T47D (cell line): ENCODE data around the gene CTF1.

ENCODE experiments used
- DNase-seq, 2 experiments: peaks; one replicate each; pipeline versions ENCODE4 v3.0.0 to v3.0.0-alpha.2; 2011 to 2012; ENCODE audit warnings: low read depth in 1 of 2, low spot score in 1 of 2
- JUND ChIP-seq: IDR thresholded peaks from 2 replicates; pipeline ENCODE4 v1.6.1; 2012; ENCODE audit warnings: low read depth
- in situ Hi-C: cut with HindIII; loops from 2 replicates; pipeline ENCODE4 v1.10.0; 2016; ENCODE audit warnings: low sequenced_read_pairs, low pct_unique_long_range_greater_than_20kb

The CTF1 gene

GRCh38 chr16:30949650-30950515 lies 53.5 kb downstream of the CTF1 start:
- no peak for TF ChIP-seq JUND
- in situ Hi-C loops: no loop called here
- peak in 1 of 2 experiments; percentile 79 for DNase-seq

GRCh38 chr16:30950516-30951065 lies 54.2 kb downstream of the CTF1 start:
- in situ Hi-C loops: no loop called here
- DNase-seq: no peak
- no peak for TF ChIP-seq JUND

GRCh38 chr16:30951193-30951592 lies 54.8 kb downstream of the CTF1 start:
- DNase-seq: no peak
- no peak for TF ChIP-seq JUND
- in situ Hi-C loops: no loop called here

GRCh38 chr16:30951750-30952149 lies 55.3 kb downstream of the CTF1 start:
- peak in 1 of 2 experiments; percentile 34 for DNase-seq
- TF ChIP-seq JUND: no peak
- in situ Hi-C loops: no loop called here

- TF ChIP-seq JUND: no peak
- DNase-seq: no peak
- in situ Hi-C loops: no loop called here
Measured at GRCh38 chr16:30953111-30953510, 56.7 kb downstream of the CTF1 start.
